Fibroblast of mammary gland (primary cell): ENCODE results near the gene PLEKHA1.

Source experiments
- DNase-seq: peaks from one replicate; pipeline ENCODE4 v3.0.0-alpha.2; 2010; ENCODE audit warnings: low read depth
- H3K4me3 ChIP-seq: 2 replicates; pipeline ENCODE4 v1.5.1; 2011; ENCODE audit warnings: low read depth, mild to moderate bottlenecking, low read length, moderate library complexity; ENCODE audit not compliant: control insufficient read depth
- CTCF ChIP-seq: conservative IDR thresholded peaks from 2 replicates; pipeline ENCODE4 v1.5.1; 2011; ENCODE audit warnings: low read depth, low read length, inconsistent platforms; ENCODE audit not compliant: control insufficient read depth, insufficient read depth

The PLEKHA1 gene

GRCh38 chr10:122380703-122381102 lies 6.2 kb downstream of the PLEKHA1 start:
- no peak for DNase-seq
- no peak for TF ChIP-seq CTCF
- H3K4me3 ChIP-seq, result no peak overlapping the region

GRCh38 chr10:122381680-122382079 lies 7.2 kb downstream of the PLEKHA1 start:
- no peak overlapping the region for H3K4me3 ChIP-seq
- TF ChIP-seq CTCF, result no peak
- DNase-seq, result no peak

- H3K4me3 ChIP-seq, result no peak overlapping the region
- no peak for DNase-seq
- no peak for TF ChIP-seq CTCF
These were observed 12.0 kb downstream of the PLEKHA1 start for GRCh38 chr10:122386514-122386913.

GRCh38 chr10:122387572-122387971 lies 13.1 kb downstream of the PLEKHA1 start:
- TF ChIP-seq CTCF, result no peak
- no peak overlapping the region for H3K4me3 ChIP-seq
- DNase-seq, result no peak

- TF ChIP-seq CTCF, result no peak
- DNase-seq, result no peak
These were observed 13.9 kb downstream of the PLEKHA1 start for GRCh38 chr10:122388287-122388997.

GRCh38 chr10:122390271-122390670 lies 15.8 kb downstream of the PLEKHA1 start:
- TF ChIP-seq CTCF, result no peak
- no peak overlapping the region for H3K4me3 ChIP-seq
- no peak for DNase-seq

More at GRCh38 chr10:122388287-122388997, 13.9 kb downstream of the PLEKHA1 start:
- no peak overlapping the region for H3K4me3 ChIP-seq
